H9 (cell line): Measurements from ENCODE around the gene RRBP1. TPM values are rescaled to one million over a fixed set of nuclear protein-coding genes. Genes with fewer than 3 reads are reported as not detected.

Source experiments
- DNase-seq: peaks from one replicate; pipeline ENCODE4 v3.0.0-alpha.2; 2017
- H2AFZ ChIP-seq: one replicate; pipeline ENCODE4 v1.6.1; 2013; ENCODE audit warnings: mild to moderate bottlenecking, low read length, control low read depth, moderate library complexity
- H2AK5ac ChIP-seq: 2 replicates; pipeline ENCODE4 v1.6.1; 2013; ENCODE audit warnings: low read length, control low read depth, mixed read lengths; ENCODE audit not compliant: insufficient read length
- H2BK120ac ChIP-seq: one replicate; pipeline ENCODE4 v1.6.1; 2013; ENCODE audit warnings: low read depth, mild to moderate bottlenecking, low read length, control low read depth, inconsistent platforms; ENCODE audit not compliant: poor library complexity, severe bottlenecking
- H2BK12ac ChIP-seq: 2 replicates; pipeline ENCODE4 v1.6.1; 2013; ENCODE audit warnings: low read length, control low read depth, mixed read lengths, low read depth; ENCODE audit not compliant: insufficient read length
- H2BK15ac ChIP-seq: 2 replicates; pipeline ENCODE4 v1.6.1; 2013; ENCODE audit warnings: low read depth, low read length, control low read depth
- H2BK20ac ChIP-seq: one replicate; pipeline ENCODE4 v1.6.1; 2013; ENCODE audit warnings: low read depth, mild to moderate bottlenecking, low read length, control low read depth, inconsistent platforms; ENCODE audit not compliant: poor library complexity, severe bottlenecking
- H2BK5ac ChIP-seq: 2 replicates; pipeline ENCODE4 v1.6.1; 2013; ENCODE audit warnings: low read length, control low read depth, mixed read lengths; ENCODE audit not compliant: insufficient read length
- H3K14ac ChIP-seq: 2 replicates; pipeline ENCODE4 v1.6.1; 2013; ENCODE audit warnings: low read length, control low read depth; ENCODE audit not compliant: insufficient read depth
- H3K18ac ChIP-seq: 2 replicates; pipeline ENCODE4 v1.6.1; 2013; ENCODE audit warnings: low read depth, mild to moderate bottlenecking, mixed read lengths, low read length, control low read depth; ENCODE audit not compliant: insufficient read length
- H3K23ac ChIP-seq: 2 replicates; pipeline ENCODE4 v1.6.1; 2013; ENCODE audit warnings: low read length, control low read depth, mixed read lengths, low read depth; ENCODE audit not compliant: insufficient read length
- H3K23me2 ChIP-seq: 2 replicates; pipeline ENCODE4 v1.6.1; 2013; ENCODE audit warnings: low read depth, mild to moderate bottlenecking, mixed read lengths, low read length, control low read depth; ENCODE audit not compliant: insufficient read length, poor library complexity, severe bottlenecking
- H3K27ac ChIP-seq: 2 replicates; pipeline ENCODE4 v1.5.1; 2013; ENCODE audit warnings: low read length, control low read depth, mixed read lengths, low read depth; ENCODE audit not compliant: insufficient read length
- H3K27me3 ChIP-seq: 2 replicates; pipeline ENCODE4 v1.6.1; 2013; ENCODE audit warnings: low read length, control low read depth, inconsistent platforms; ENCODE audit not compliant: insufficient read depth
- H3K4ac ChIP-seq: 2 replicates; pipeline ENCODE4 v1.6.1; 2013; ENCODE audit warnings: low read depth, mild to moderate bottlenecking, control low read depth, inconsistent platforms, low read length, moderate library complexity
- H3K4me1 ChIP-seq: 2 replicates; pipeline ENCODE4 v1.6.1; 2013; ENCODE audit warnings: low read length, control low read depth, inconsistent platforms; ENCODE audit not compliant: insufficient read depth
- H3K4me2 ChIP-seq: 2 replicates; pipeline ENCODE4 v1.6.1; 2013; ENCODE audit warnings: low read length, control low read depth, mixed read lengths; ENCODE audit not compliant: insufficient read length, insufficient read depth
- H3K56ac ChIP-seq: 2 replicates; pipeline ENCODE4 v1.6.1; 2013; ENCODE audit warnings: low read depth, mild to moderate bottlenecking, mixed read lengths, low read length, control low read depth; ENCODE audit not compliant: insufficient read length
- H3K79me1 ChIP-seq: 2 replicates; pipeline ENCODE4 v1.6.1; 2013; ENCODE audit warnings: low read depth, mild to moderate bottlenecking, moderate library complexity, low read length, control low read depth, inconsistent platforms; ENCODE audit not compliant: insufficient read depth, poor library complexity, severe bottlenecking
- H3K79me2 ChIP-seq: 2 replicates; pipeline ENCODE4 v1.6.1; 2013; ENCODE audit warnings: low read length, control low read depth, inconsistent platforms; ENCODE audit not compliant: insufficient read depth
- H3K9ac ChIP-seq: 2 replicates; pipeline ENCODE4 v1.6.1; 2013; ENCODE audit warnings: low read length, control low read depth, mixed read lengths; ENCODE audit not compliant: insufficient read length; ENCODE audit errors: extremely low read depth
- H3K9me3 ChIP-seq: one replicate; pipeline ENCODE4 v1.6.1; 2013; ENCODE audit warnings: low read depth, low read length, inconsistent platforms; ENCODE audit not compliant: control insufficient read depth
- H3T11ph ChIP-seq: one replicate; pipeline ENCODE4 v1.6.1; 2013; ENCODE audit warnings: mild to moderate bottlenecking, low read length, control low read depth, inconsistent platforms
- H4K20me1 ChIP-seq: one replicate; pipeline ENCODE4 v1.6.1; 2013; ENCODE audit not compliant: control insufficient read depth, insufficient read length, insufficient read depth
- H4K5ac ChIP-seq: 2 replicates; pipeline ENCODE4 v1.6.1; 2013; ENCODE audit warnings: low read depth, mild to moderate bottlenecking, mixed read lengths, low read length, control low read depth; ENCODE audit not compliant: insufficient read length
- H4K8ac ChIP-seq: replicated peaks from 2 replicates; pipeline ENCODE4 v1.6.1; 2013; ENCODE audit warnings: low read length, control low read depth, mixed read lengths, low read depth; ENCODE audit not compliant: insufficient read length
- H4K91ac ChIP-seq: 2 replicates; pipeline ENCODE4 v1.6.1; 2013; ENCODE audit warnings: low read depth, mild to moderate bottlenecking, moderate library complexity, mixed read lengths, low read length, control low read depth; ENCODE audit not compliant: insufficient read length
- H3K27ac Mint-ChIP-seq, 3 experiments: 2 replicates in 2 of 3; 3 replicates in 1 of 3; pipeline ENCODE4 v1.8.0; 2020 to 2021; ENCODE audit warnings: mixed read lengths in 3 of 3, mild to moderate bottlenecking in 1 of 3, moderate library complexity in 1 of 3
- H3K27me3 Mint-ChIP-seq: 2 replicates; pipeline ENCODE4 v1.8.0; 2021; ENCODE audit warnings: low read depth, mild to moderate bottlenecking, moderate library complexity, mixed read lengths
- H3K36me3 Mint-ChIP-seq, 3 experiments: 2 replicates in 2 of 3; 3 replicates in 1 of 3; pipeline ENCODE4 v1.8.0; 2020 to 2021; ENCODE audit warnings: low read depth in 3 of 3, mixed read lengths in 3 of 3; ENCODE audit not compliant: insufficient read depth in 1 of 3
- H3K4me1 Mint-ChIP-seq, 2 experiments: 2 replicates each; pipeline ENCODE4 v1.8.0; 2020; ENCODE audit warnings: mixed read lengths in 2 of 2
- H3K4me3 Mint-ChIP-seq, 2 experiments: 2 replicates in 1 of 2; 3 replicates in 1 of 2; pipeline ENCODE4 v1.8.0; 2020 to 2021; ENCODE audit warnings: mild to moderate bottlenecking in 2 of 2, mixed read lengths in 2 of 2, moderate library complexity in 1 of 2
- H3K9me3 Mint-ChIP-seq, 2 experiments: 2 replicates in 1 of 2; 3 replicates in 1 of 2; pipeline ENCODE4 v1.8.0; 2020; ENCODE audit warnings: mild to moderate bottlenecking in 2 of 2, mixed read lengths in 2 of 2, moderate library complexity in 1 of 2
- WGBS: extraction: QIAGEN DNeasy Blood & Tissue Kit; methylation state at CpG from one replicate; pipeline ENCODE4 v1.1.7; 2013; ENCODE audit warnings: missing lambda C conversion rate, low lambda C conversion rate, mixed read lengths; ENCODE audit not compliant: insufficient read length; ENCODE audit errors: extremely low coverage; 5-methylcytosine and 5-hydroxymethylcytosine counted together
- total RNA-seq: library from RNA; stranded (reverse); gene quantifications from 2 replicates; pipeline ENCODE4 v1.2.1, GENCODE V29; 2021
- TF ChIP-seq, protein P1 (sequence below): fragments of 200-600 bp; sonication (generic); conservative IDR thresholded peaks from 3 replicates; pipeline ENCODE4 v1.8.0; 2021; ENCODE audit warnings: antibody characterized with exemption, mild to moderate bottlenecking

Gene RRBP1
- total RNA-seq, 1 experiment from 2014 or later, result 97.8 TPM

DNA sequence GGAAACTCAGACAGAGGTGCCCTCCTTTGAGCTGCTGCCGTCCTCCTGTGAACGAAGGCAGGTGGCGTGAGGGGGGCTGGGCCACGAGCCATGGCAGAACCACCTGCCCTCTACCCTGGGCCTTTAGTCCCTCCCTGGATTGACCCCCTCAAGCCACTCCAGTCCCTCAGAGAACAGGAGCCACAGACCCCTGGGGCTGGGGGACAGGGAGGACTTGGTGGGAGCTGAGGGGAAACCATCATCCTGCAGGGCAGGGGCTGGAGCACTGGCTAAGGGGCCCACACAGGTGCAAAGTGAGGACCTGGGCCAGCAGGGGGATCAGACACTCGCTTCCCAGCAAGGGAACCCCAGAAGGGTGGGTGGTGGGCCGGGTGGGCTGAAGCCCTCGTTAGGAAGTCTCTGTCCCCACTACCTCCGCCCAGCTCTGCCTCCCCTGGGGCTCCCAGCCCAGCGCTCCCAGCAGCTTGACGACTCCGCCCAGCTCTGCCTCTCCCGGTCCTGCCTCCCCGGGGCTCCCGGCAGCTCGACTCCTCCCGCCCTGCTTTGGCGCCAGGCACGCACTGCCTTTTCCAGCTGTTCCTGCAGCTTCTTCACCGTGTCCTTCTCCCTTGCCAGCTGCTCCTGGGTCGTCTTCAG, 67.7 kb downstream of the RRBP1 start:
- Mint-ChIP-seq H3K4me3 (no peak overlapping the region), H3K36me3 (peaks cover 8 to 31% (median 23%) of the 10 kb centered on the region in 3 experiments; a peak in 6 of 7 replicates), H3K9me3 (no peaks in the 10 kb centered on the region), H3K27me3 (no peaks in the 10 kb centered on the region; the same call in 1 of the 2 replicates), H3K27ac (peak overlapping the region in 2 of 3 experiments; percentile 49 to 80; a peak in 2 of 7 replicates), H3K4me1 (peaks cover 7 to 14% of the 10 kb centered on the region in 2 experiments)
- no peak overlapping the region for H3K4me2 ChIP-seq
- H3T11ph ChIP-seq, result no peak overlapping the region
- H4K91ac ChIP-seq, result no peak overlapping the region
- DNase-seq, result peak; percentile 31
- H3K27me3 ChIP-seq, result no peaks in the 10 kb centered on the region
- H2BK12ac ChIP-seq, result no peak overlapping the region
- no peaks in the 10 kb centered on the region for H3K79me1 ChIP-seq
- no CpG with 5 or more reads among the region's 20 CpGs for WGBS
- TF ChIP-seq, protein P1, sequence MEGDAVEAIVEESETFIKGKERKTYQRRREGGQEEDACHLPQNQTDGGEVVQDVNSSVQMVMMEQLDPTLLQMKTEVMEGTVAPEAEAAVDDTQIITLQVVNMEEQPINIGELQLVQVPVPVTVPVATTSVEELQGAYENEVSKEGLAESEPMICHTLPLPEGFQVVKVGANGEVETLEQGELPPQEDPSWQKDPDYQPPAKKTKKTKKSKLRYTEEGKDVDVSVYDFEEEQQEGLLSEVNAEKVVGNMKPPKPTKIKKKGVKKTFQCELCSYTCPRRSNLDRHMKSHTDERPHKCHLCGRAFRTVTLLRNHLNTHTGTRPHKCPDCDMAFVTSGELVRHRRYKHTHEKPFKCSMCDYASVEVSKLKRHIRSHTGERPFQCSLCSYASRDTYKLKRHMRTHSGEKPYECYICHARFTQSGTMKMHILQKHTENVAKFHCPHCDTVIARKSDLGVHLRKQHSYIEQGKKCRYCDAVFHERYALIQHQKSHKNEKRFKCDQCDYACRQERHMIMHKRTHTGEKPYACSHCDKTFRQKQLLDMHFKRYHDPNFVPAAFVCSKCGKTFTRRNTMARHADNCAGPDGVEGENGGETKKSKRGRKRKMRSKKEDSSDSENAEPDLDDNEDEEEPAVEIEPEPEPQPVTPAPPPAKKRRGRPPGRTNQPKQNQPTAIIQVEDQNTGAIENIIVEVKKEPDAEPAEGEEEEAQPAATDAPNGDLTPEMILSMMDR, result no peak
- H3K4me1 ChIP-seq, result no peaks in the 10 kb centered on the region
- no peaks in the 10 kb centered on the region for H3K79me2 ChIP-seq
- no peak overlapping the region for H2AK5ac ChIP-seq
- no peak overlapping the region for H2BK120ac ChIP-seq
- H3K4ac ChIP-seq, result no peak overlapping the region
- no peak overlapping the region for H2BK15ac ChIP-seq
- no peak overlapping the region for H2BK20ac ChIP-seq
- H3K23me2 ChIP-seq, result no peaks in the 10 kb centered on the region
- H3K18ac ChIP-seq, result no peak overlapping the region
- no peak overlapping the region for H3K9ac ChIP-seq
- no peak overlapping the region for H4K5ac ChIP-seq
- no peak overlapping the region for H3K14ac ChIP-seq
- H2AFZ ChIP-seq, result no peak overlapping the region
- no peak overlapping the region for H2BK5ac ChIP-seq
- no peak overlapping the region for H3K56ac ChIP-seq
- no peaks in the 10 kb centered on the region for H4K20me1 ChIP-seq
- H3K27ac ChIP-seq, result no peak overlapping the region
- H3K9me3 ChIP-seq, result no peaks in the 10 kb centered on the region
- H4K8ac ChIP-seq, result no peak overlapping the region
- no peak overlapping the region for H3K23ac ChIP-seq
